C4-2B (cell line): Measurements from ENCODE around the gene TXNRD3.

ENCODE experiments used
- H3K27ac ChIP-seq: fragments of 450-650 bp; 2 replicates; pipeline ENCODE4 v1.5.1; 2017
- CTCF ChIP-seq: fragments of 450-650 bp; conservative IDR thresholded peaks from 2 replicates; pipeline ENCODE4 v1.5.1; 2017; ENCODE audit warnings: mild to moderate bottlenecking
- ZFX ChIP-seq: fragments of 450-650 bp; IDR thresholded peaks from 2 replicates; pipeline ENCODE4 v1.6.1; 2017

The TXNRD3 gene

GRCh38 chr3:126672340-126672739 is 17.4 kb upstream of the TXNRD3 start:
- TF ChIP-seq ZFX (no peak), CTCF (no peak)
- no peak overlapping the region for H3K27ac ChIP-seq

- H3K27ac ChIP-seq = no peak overlapping the region
- no peak for TF ChIP-seq ZFX
- no peak for TF ChIP-seq CTCF
Observed at GRCh38 chr3:126671521-126671920, 16.6 kb upstream of the TXNRD3 start.

- no peak overlapping the region for H3K27ac ChIP-seq
- TF ChIP-seq ZFX = no peak
- TF ChIP-seq CTCF = no peak
Observed at GRCh38 chr3:126668450-126669401, 13.8 kb upstream of the TXNRD3 start.

- TF ChIP-seq ZFX = no peak
- no peak for TF ChIP-seq CTCF
- H3K27ac ChIP-seq = no peak overlapping the region
Observed at GRCh38 chr3:126667631-126668449, 12.9 kb upstream of the TXNRD3 start.

- no peak for TF ChIP-seq CTCF
- no peak for TF ChIP-seq ZFX
- H3K27ac ChIP-seq = no peak overlapping the region
Observed at GRCh38 chr3:126666658-126667528, 12.0 kb upstream of the TXNRD3 start.

- TF ChIP-seq ZFX (no peak), CTCF (no peak)
- H3K27ac ChIP-seq = no peak overlapping the region
Observed at GRCh38 chr3:126665959-126666657, 11.2 kb upstream of the TXNRD3 start.
